Small intestine (tissue), 7 donors: Measurements from ENCODE around the gene ITGA2. TPM values are rescaled to one million over a fixed set of nuclear protein-coding genes. Genes with fewer than 3 reads are reported as not detected.

Source experiments
- DNase-seq, 2 donors: peaks; one replicate each; pipeline versions ENCODE4 v3.0.0 to v3.0.0-alpha.2; 2013
- FAIRE-seq: peaks from 2 replicates; lab custom pipeline; 2012; peaks lifted over from hg19 to GRCh38; lab: Jason Lieb, UNC
- H3K27ac ChIP-seq, 3 donors: one replicate each; pipeline ENCODE4 v1.5.1; 2013; ENCODE audit warnings: low read length in 2 of 3, mild to moderate bottlenecking in 2 of 3, control low read depth in 1 of 3, inconsistent platforms in 1 of 3, low read depth in 1 of 3, moderate library complexity in 1 of 3
- H3K27me3 ChIP-seq, 3 donors: one replicate each; pipeline ENCODE4 v1.6.1; 2013; ENCODE audit warnings: low read length in 3 of 3, inconsistent platforms in 1 of 3; ENCODE audit not compliant: control insufficient read depth in 3 of 3, insufficient read depth in 3 of 3
- H3K36me3 ChIP-seq, 3 donors: one replicate each; pipeline ENCODE4 v1.6.1; 2013; ENCODE audit warnings: low read length in 3 of 3, inconsistent platforms in 1 of 3, low read depth in 1 of 3, mild to moderate bottlenecking in 1 of 3, moderate library complexity in 1 of 3; ENCODE audit not compliant: control insufficient read depth in 3 of 3, insufficient read depth in 2 of 3
- H3K4me1 ChIP-seq, 3 donors: one replicate each; pipeline ENCODE4 v1.6.1; 2013; ENCODE audit warnings: low read length in 2 of 3, inconsistent platforms in 1 of 3, low read depth in 1 of 3, mild to moderate bottlenecking in 1 of 3, moderate library complexity in 1 of 3; ENCODE audit not compliant: control insufficient read depth in 3 of 3, insufficient read depth in 2 of 3
- H3K4me3 ChIP-seq, 3 donors: one replicate each; pipeline ENCODE4 v1.5.1; 2013; ENCODE audit warnings: low read length in 3 of 3, control low read depth in 1 of 3, inconsistent platforms in 1 of 3, low read depth in 1 of 3, mild to moderate bottlenecking in 1 of 3, moderate library complexity in 1 of 3
- H3K9me3 ChIP-seq, 2 donors: one replicate each; pipeline ENCODE4 v1.6.1; 2013; ENCODE audit warnings: low read depth in 1 of 2, low read length in 1 of 2; ENCODE audit not compliant: control insufficient read depth in 2 of 2, insufficient read depth in 1 of 2
- WGBS, 3 donors: extraction: QIAGEN DNeasy Blood & Tissue Kit; methylation state at CpG; one replicate each; pipeline ENCODE4 v1.1.7; 2013; 5-methylcytosine and 5-hydroxymethylcytosine counted together
- polyA plus RNA-seq, 4 donors: library from polyadenylated mRNA; stranded (reverse) in 3 of 4; unstranded in 1 of 4; fragments of 200-250 nt in 3 of 4; fragments of 120-200 nt in 1 of 4; gene quantifications; one replicate each; pipeline versions ENCODE4 v1.2.1 to v1.2.3, GENCODE V29; 2013
- donor health status: healthy with polysubstance abuse.
- donor health status: control.
- donor health status: control.
- donor health status: Bipolar disorder and iron deficiency.
- donor health status: healthy.

Gene ITGA2
- polyA plus RNA-seq, 4 donors, result 1.8 to 15.2 (median 5.9) TPM

DNA sequence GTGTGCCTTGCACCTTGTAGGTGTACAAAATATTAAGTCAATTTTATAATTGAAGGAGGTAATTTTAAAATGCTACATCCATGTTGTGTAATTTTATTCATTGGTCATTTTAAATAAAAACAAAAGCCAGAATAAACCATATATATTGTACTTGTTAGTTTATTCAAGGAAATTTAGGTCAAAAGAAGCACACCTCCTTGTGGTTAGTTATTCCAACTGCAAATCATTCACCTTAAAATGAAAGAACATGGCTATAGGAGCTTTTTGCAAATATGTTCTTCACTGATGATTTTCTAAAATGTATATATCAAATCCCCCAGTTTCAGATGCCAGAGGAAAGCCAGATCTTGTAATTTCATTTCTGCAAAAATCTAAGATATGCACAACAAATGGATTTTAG lies 125.8 kb downstream of the ITGA2 start:
- Histone ChIP-seq H3K4me1 (peaks cover 0 to 18% (median 3%) of the 10 kb centered on the region in 3 donors), H3K27ac (no peak overlapping the region), H3K4me3 (no peak overlapping the region), H3K27me3 (no peaks in the 10 kb centered on the region), H3K36me3 (peaks cover 0 to 3% (median 0%) of the 10 kb centered on the region in 3 donors), H3K9me3 (no peaks in the 10 kb centered on the region)
- FAIRE-seq, result no peak
- DNase-seq, result no peak

DNA sequence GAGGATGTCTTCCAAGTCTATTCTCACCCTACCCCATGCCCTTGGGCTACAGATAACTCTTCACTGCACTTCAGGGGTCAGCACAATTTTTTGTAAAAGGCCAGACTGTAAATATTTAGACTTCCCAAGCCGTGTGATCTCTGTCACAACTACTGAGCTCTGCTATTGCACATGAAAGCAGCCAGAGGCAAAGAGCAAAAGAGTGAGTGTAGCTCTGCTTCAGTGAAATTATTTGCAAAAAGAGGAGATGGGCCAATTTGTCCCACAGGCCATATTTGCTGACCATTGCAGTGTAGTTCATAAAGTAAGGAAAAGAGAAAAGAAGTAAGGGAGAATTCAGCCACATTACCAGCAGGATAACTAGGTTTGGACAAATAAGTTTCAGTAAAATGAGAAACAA lies 127.4 kb downstream of the ITGA2 start:
- Histone ChIP-seq H3K27ac (no peak overlapping the region), H3K36me3 (peaks cover 0 to 3% (median 0%) of the 10 kb centered on the region in 3 donors), H3K4me3 (no peak overlapping the region), H3K9me3 (no peaks in the 10 kb centered on the region), H3K27me3 (no peaks in the 10 kb centered on the region), H3K4me1 (peaks cover 0 to 18% (median 3%) of the 10 kb centered on the region in 3 donors)
- DNase-seq (no peak), FAIRE-seq (no peak)
- whole genome bisulfite sequencing, 3 donors, result 61 to 67% (median 64%) methylated on average over 1 of the region's 1 CpG

DNA sequence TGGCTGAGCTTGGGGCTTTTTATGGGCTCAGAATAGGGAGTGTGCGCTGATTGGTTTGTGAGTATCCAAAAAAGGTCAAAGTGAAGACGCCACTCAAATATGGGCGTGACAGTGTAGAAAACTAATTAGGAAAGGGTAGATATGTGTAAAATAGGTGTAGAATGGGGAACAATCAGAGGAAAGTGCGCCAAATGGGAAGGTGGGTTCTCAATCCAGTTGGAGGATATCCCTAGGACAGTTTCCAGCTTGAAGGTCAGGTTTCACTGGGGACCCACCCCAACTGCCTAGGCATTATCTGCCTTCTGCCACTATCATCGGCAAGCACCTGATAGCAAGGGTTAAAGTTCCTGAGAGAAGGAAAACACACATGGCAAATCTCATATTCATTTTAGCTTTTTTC lies 129.7 kb downstream of the ITGA2 start:
- Histone ChIP-seq H3K9me3 (no peaks in the 10 kb centered on the region), H3K27ac (peak overlapping the region in 1 of 3 donors; percentile 14), H3K36me3 (peaks cover 0 to 3% (median 0%) of the 10 kb centered on the region in 3 donors), H3K4me1 (peaks cover 0 to 18% (median 3%) of the 10 kb centered on the region in 3 donors), H3K27me3 (no peaks in the 10 kb centered on the region), H3K4me3 (no peak overlapping the region)
- DNase-seq (peak; percentile 52 to 71), FAIRE-seq (no peak)
- whole genome bisulfite sequencing, 3 donors, result 28 to 62% (median 43%) methylated on average over 5 of the region's 5 CpGs

DNA sequence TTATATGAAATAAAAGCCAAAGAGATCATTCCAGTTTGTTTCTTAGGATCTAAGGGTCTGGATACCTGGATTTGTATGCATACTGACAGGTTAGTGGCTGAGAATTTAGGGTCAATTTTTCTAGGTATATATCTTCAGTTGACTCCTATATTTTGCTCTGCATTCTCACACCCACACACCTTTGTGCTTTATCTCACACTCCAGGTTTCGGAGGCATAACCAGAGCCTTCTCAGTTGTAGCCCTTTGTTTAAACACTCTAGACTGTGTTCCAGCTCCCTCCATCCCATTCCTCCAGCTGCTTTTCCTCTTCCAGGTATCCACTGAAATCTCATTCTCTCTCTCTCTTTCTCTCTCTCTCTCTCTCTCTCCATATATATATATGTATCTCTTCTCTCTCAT lies 131.0 kb downstream of the ITGA2 start:
- no peak overlapping the region for H3K4me3 ChIP-seq
- H3K36me3 ChIP-seq, result no peaks in the 10 kb centered on the region
- H3K9me3 ChIP-seq, result no peaks in the 10 kb centered on the region
- DNase-seq, result no peak
- WGBS, 3 donors, result 79 to 93% (median 80%) methylated on average over 1 of the region's 1 CpG
- peaks cover 0 to 18% (median 3%) of the 10 kb centered on the region in 3 donors for H3K4me1 ChIP-seq
- no peaks in the 10 kb centered on the region for H3K27me3 ChIP-seq
- no peak for FAIRE-seq
- H3K27ac ChIP-seq, result no peak overlapping the region

DNA sequence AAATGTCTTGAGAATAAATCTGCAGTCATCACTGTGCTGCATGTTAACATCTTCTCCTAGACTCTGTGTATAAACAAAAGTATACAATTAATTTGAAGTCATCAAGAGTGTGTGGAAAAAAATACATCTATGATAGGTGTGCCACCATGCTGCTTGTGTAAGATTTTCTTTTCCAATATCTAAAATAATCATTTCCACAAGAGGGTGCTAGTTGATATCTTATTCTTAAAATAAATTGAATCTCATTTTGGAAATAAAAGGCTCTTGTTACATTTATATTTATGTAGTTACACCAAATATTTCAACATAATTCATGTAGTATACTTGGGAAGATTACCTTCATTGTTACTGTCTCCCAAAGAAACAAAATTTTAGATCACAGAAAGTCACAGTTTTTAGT lies 134.6 kb downstream of the ITGA2 start:
- Histone ChIP-seq H3K36me3 (no peaks in the 10 kb centered on the region), H3K4me3 (no peak overlapping the region), H3K4me1 (peaks cover 0 to 9% (median 3%) of the 10 kb centered on the region in 3 donors), H3K27me3 (no peaks in the 10 kb centered on the region), H3K27ac (no peak overlapping the region), H3K9me3 (no peaks in the 10 kb centered on the region)
- FAIRE-seq (no peak), DNase-seq (no peak)

DNA sequence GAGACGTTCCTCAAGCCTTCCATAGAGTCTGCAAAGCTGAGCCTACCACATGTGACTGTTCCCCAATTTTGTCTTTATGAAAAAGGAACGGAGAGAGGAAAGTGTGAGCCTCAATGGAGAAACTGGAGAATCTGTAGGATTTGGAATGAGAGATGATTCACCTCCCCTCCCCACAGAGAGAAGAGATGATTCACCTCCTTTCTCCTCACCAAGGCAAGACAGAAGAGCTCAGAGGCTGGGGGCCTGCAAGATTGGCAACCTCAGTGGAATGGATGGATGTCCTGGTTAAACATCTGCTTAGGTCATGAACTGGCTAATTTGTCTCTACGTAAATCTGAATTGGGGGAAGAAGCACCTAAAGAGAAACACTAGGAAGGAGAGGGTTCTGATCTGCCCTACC lies 137.4 kb downstream of the ITGA2 start:
- Histone ChIP-seq H3K27ac (no peak overlapping the region), H3K4me3 (no peak overlapping the region), H3K9me3 (no peaks in the 10 kb centered on the region), H3K36me3 (no peaks in the 10 kb centered on the region), H3K4me1 (no peaks in the 10 kb centered on the region), H3K27me3 (no peaks in the 10 kb centered on the region)
- FAIRE-seq (no peak), DNase-seq (no peak)
- 76 to 92% (median 89%) methylated on average over 3 of the region's 3 CpGs for WGBS, 3 donors

DNA sequence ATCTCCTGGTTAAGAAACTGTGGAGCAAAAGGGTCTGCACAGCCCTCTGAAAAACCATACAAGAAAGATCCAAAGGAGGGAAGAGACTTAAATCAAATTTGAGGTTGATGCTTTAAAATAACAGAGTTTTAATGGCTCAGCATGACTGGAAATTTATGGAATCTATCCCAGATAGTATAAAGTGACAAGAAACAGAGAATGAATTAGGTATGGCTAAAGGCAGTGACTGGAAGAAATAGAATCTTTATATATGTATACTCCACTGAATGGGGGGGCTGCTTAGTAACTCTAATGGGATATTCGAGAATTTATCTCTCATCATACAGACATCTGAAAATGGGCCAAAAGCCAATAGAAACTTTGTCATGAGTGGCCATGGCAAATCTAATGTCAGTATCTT lies 138.0 kb downstream of the ITGA2 start:
- FAIRE-seq (no peak), DNase-seq (no peak)
- H3K4me3 ChIP-seq, result no peak overlapping the region
- H3K27me3 ChIP-seq, result no peaks in the 10 kb centered on the region
- no peaks in the 10 kb centered on the region for H3K9me3 ChIP-seq
- no peaks in the 10 kb centered on the region for H3K36me3 ChIP-seq
- 0 to 85% (median 44%) methylated on average over 1 of the region's 1 CpG for WGBS, 3 donors
- no peak overlapping the region for H3K27ac ChIP-seq
- H3K4me1 ChIP-seq, result no peaks in the 10 kb centered on the region

DNA sequence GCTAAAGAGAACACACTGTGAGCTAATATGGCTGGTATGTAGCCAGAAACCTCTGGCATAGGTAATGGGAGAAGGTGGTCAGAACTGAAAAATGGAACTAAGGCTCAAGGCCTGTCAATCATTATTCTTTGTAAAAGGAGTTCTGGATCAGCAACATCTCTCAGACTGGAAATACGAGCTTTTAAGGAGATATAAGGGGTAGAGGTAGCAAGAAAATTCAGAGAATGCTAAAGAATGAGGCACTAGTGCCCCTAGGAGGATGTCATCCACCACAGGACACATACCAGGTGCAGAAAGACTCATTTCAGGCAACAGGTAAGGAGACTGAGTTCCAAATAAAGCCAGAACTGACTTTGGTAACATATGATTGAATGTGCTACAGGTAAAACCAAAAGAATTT lies 139.3 kb downstream of the ITGA2 start:
- Histone ChIP-seq H3K9me3 (no peaks in the 10 kb centered on the region), H3K36me3 (no peaks in the 10 kb centered on the region), H3K4me1 (no peaks in the 10 kb centered on the region), H3K27ac (no peak overlapping the region), H3K4me3 (no peak overlapping the region), H3K27me3 (no peaks in the 10 kb centered on the region)
- FAIRE-seq, result no peak
- 76 to 85% (median 80%) methylated on average over 1 of the region's 1 CpG for WGBS, 3 donors
- DNase-seq, result no peak

DNA sequence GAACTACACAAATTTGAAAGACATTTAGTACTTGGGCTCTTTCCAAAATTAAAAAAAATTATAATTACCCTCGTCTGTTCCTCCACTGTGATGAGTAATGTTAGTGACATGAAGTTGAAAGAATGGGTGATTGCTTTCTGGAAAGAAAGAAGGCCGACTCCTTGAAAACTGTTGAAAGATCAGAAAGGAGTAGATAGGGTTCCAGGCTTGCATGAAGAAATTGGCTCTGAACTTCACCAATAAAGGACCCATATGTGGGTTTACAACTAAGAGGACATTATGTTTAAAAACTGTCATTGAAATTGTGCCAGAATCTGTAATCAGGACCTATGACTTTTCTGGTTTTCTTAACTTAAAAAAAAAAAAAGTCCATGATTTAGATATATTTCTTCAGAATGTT lies 141.1 kb downstream of the ITGA2 start:
- 45 to 47% (median 47%) methylated on average over 2 of the region's 2 CpGs for WGBS, 3 donors
- Histone ChIP-seq H3K27ac (no peak overlapping the region), H3K9me3 (no peaks in the 10 kb centered on the region), H3K36me3 (no peaks in the 10 kb centered on the region), H3K4me1 (no peaks in the 10 kb centered on the region), H3K4me3 (no peak overlapping the region), H3K27me3 (no peaks in the 10 kb centered on the region)
- FAIRE-seq (no peak), DNase-seq (no peak)
